Jurkat, Clone E6-1 (cell line): Measurements from ENCODE around the gene NRBP1.
"Not testable (repeated sequence)": the region's sequence is repeated elsewhere in the genome, so short reads cannot be mapped to it uniquely, and the experiment has no call there.

Source experiments
- DNase-seq: peaks from one replicate; pipeline ENCODE4 v3.0.0-alpha.2; 2011; ENCODE audit warnings: low read depth, low spot score
- H3K4me3 ChIP-seq: 2 replicates; pipeline ENCODE4 v1.5.1; 2011; ENCODE audit warnings: mild to moderate bottlenecking, low read length, control low read depth, moderate library complexity

Gene NRBP1

GRCh38 chr2:27416151-27416550 lies 12.3 kb upstream of the NRBP1 start:
- DNase-seq = no peak
- no peak overlapping the region for H3K4me3 ChIP-seq

- DNase-seq = no peak
- H3K4me3 ChIP-seq = no peak overlapping the region
Measured at GRCh38 chr2:27420996-27421395, 7.4 kb upstream of the NRBP1 start.

- no peak for DNase-seq
- H3K4me3 ChIP-seq = no peak overlapping the region
Measured at GRCh38 chr2:27421660-27422250, 6.7 kb upstream of the NRBP1 start.

GRCh38 chr2:27422958-27423357 lies 5.5 kb upstream of the NRBP1 start:
- no peak for DNase-seq

GRCh38 chr2:27425039-27425438 lies 3.4 kb upstream of the NRBP1 start:
- not testable (repeated sequence) for DNase-seq, H3K4me3 ChIP-seq

More at GRCh38 chr2:27422958-27423357, 5.5 kb upstream of the NRBP1 start:
- no peak overlapping the region for H3K4me3 ChIP-seq

- no peak for DNase-seq
- H3K4me3 ChIP-seq = peak overlapping the region; percentile 81
Measured at GRCh38 chr2:27427863-27428212, 593 bp upstream of the NRBP1 start.

GRCh38 chr2:27428978-27429541 lies 629 bp downstream of the NRBP1 start:
- peak; percentile 32 for DNase-seq
- H3K4me3 ChIP-seq = peak overlapping the region; percentile 81

GRCh38 chr2:27431395-27431794 lies 3.0 kb downstream of the NRBP1 start:
- no peak for DNase-seq
- H3K4me3 ChIP-seq = no peak overlapping the region

GRCh38 chr2:27435628-27436027 lies 7.2 kb downstream of the NRBP1 start:
- no peak for DNase-seq
- no peak overlapping the region for H3K4me3 ChIP-seq

GRCh38 chr2:27441226-27441926 lies 12.9 kb downstream of the NRBP1 start:
- no peak overlapping the region for H3K4me3 ChIP-seq
- no peak for DNase-seq

- no peak within 1 kb of the TSS for H3K4me3 ChIP-seq
- DNase-seq = no peak
Measured at GRCh38 chr2:27441958-27442919, 13.8 kb downstream of the NRBP1 start, which contains the start of gene KRTCAP3. KRTCAP3 (plus strand) TSS chr2:27442381; CDS start chr2:27442413, 32 bp downstream.

GRCh38 chr2:27442920-27443282 lies 14.5 kb downstream of the NRBP1 start:
- no peak for DNase-seq
- no peak overlapping the region for H3K4me3 ChIP-seq

- no peak for DNase-seq
- no peak overlapping the region for H3K4me3 ChIP-seq
Measured at GRCh38 chr2:27445155-27445554, 16.7 kb downstream of the NRBP1 start.

- H3K4me3 ChIP-seq = no peak overlapping the region
- DNase-seq = no peak
Measured at GRCh38 chr2:27445615-27446014, 17.2 kb downstream of the NRBP1 start.

GRCh38 chr2:27446057-27446456 lies 17.6 kb downstream of the NRBP1 start:
- no peak for DNase-seq
- H3K4me3 ChIP-seq = no peak overlapping the region

- DNase-seq = no peak
- no peak overlapping the region for H3K4me3 ChIP-seq
Measured at GRCh38 chr2:27448381-27448780, 19.9 kb downstream of the NRBP1 start.

- DNase-seq = no peak
Measured at GRCh38 chr2:27451095-27451494, 22.7 kb downstream of the NRBP1 start.

GRCh38 chr2:27453968-27454367 lies 25.5 kb downstream of the NRBP1 start:
- DNase-seq = no peak
- H3K4me3 ChIP-seq = no peak overlapping the region

More at GRCh38 chr2:27451095-27451494, 22.7 kb downstream of the NRBP1 start:
- no peak overlapping the region for H3K4me3 ChIP-seq

- no peak for DNase-seq
Measured at GRCh38 chr2:27461118-27461517, 32.7 kb downstream of the NRBP1 start.

GRCh38 chr2:27464443-27464842 lies 36.0 kb downstream of the NRBP1 start:
- DNase-seq = no peak
- no peak overlapping the region for H3K4me3 ChIP-seq

More at GRCh38 chr2:27461118-27461517, 32.7 kb downstream of the NRBP1 start:
- no peak overlapping the region for H3K4me3 ChIP-seq
